K562 (cell line): ENCODE measurements around the gene CDCA5. TPM values are rescaled to one million over a fixed set of nuclear protein-coding genes. Genes with fewer than 3 reads are reported as not detected.

ENCODE experiments used
- CCNT2 ChIP-seq: IDR thresholded peaks from 2 replicates; pipeline ENCODE4 v1.6.1; 2011; ENCODE audit warnings: borderline replicate concordance, low read depth, mild to moderate bottlenecking, moderate library complexity, mixed read lengths, low read length; ENCODE audit not compliant: insufficient read length; ENCODE audit errors: extremely low read depth
- HEY1 ChIP-seq: fragments of 250-450 bp; sonication (Bioruptor Pico); IDR thresholded peaks from 2 replicates; pipeline ENCODE4 v1.5.0; 2020; ENCODE audit warnings: mild to moderate bottlenecking, moderate library complexity, borderline replicate concordance
- HIVEP1 ChIP-seq: fragments of 250-450 bp; sonication (Bioruptor Pico); IDR thresholded peaks from 2 replicates; pipeline ENCODE4 v1.4.0; 2020; ENCODE audit warnings: mild to moderate bottlenecking
- HSF4 ChIP-seq: fragments of 250-450 bp; sonication (Bioruptor Pico); IDR thresholded peaks from 2 replicates; pipeline ENCODE4 v2.1.2; 2022; ENCODE audit warnings: mild to moderate bottlenecking, moderate library complexity, borderline replicate concordance
- IRF2 ChIP-seq: sonication (generic); formaldehyde crosslinking; IDR thresholded peaks from 2 replicates; pipeline ENCODE4 v1.8.1; 2022; ENCODE audit warnings: mild to moderate bottlenecking, missing genetic modification reagents
- IRF9 ChIP-seq: fragments of 450-650 bp; IDR thresholded peaks from 2 replicates; pipeline ENCODE4 v1.6.1; 2016; ENCODE audit warnings: missing biosample characterization, missing genetic modification characterization
- NR2C1 ChIP-seq, 2 experiments: fragments of 450-650 bp; IDR thresholded peaks; 2 replicates each; pipeline ENCODE4 v1.6.1; 2017; ENCODE audit warnings: mild to moderate bottlenecking in 2 of 2, antibody characterized with exemption in 1 of 2, inconsistent platforms in 1 of 2, missing compliant biosample characterization in 1 of 2, missing genetic modification characterization in 1 of 2
- RBM34 ChIP-seq: fragments of 200-400 bp; formaldehyde crosslinking; IDR thresholded peaks from 2 replicates; pipeline ENCODE4 v1.6.1; 2018; ENCODE audit warnings: low read length, borderline replicate concordance; ENCODE audit not compliant: insufficient read depth
- RFX5 ChIP-seq: IDR thresholded peaks from 2 replicates; pipeline ENCODE4 v1.6.1; 2011; ENCODE audit warnings: low read depth, mild to moderate bottlenecking, improper control_type of control experiment, low read length
- TGIF2 ChIP-seq: sonication (generic); formaldehyde crosslinking; IDR thresholded peaks from 2 replicates; pipeline ENCODE4 v1.8.1; 2022; ENCODE audit warnings: mild to moderate bottlenecking, missing genetic modification reagents, moderate library complexity
- ZC3H8 ChIP-seq: fragments of 450-650 bp; IDR thresholded peaks from 2 replicates; pipeline ENCODE4 v1.6.1; 2017
- ZNF217 ChIP-seq: sonication (generic); formaldehyde crosslinking; IDR thresholded peaks from 2 replicates; pipeline ENCODE4 v1.8.0; 2022; ENCODE audit warnings: mild to moderate bottlenecking, missing genetic modification reagents
- ZNF282 ChIP-seq: sonication (generic); formaldehyde crosslinking; IDR thresholded peaks from 2 replicates; pipeline ENCODE4 v1.8.1; 2023; ENCODE audit warnings: missing genetic modification reagents
- ZNF444 ChIP-seq: fragments of 250-450 bp; sonication (Bioruptor Pico); IDR thresholded peaks from 2 replicates; pipeline ENCODE4 v1.4.0; 2020; ENCODE audit warnings: mild to moderate bottlenecking, moderate library complexity
- ZNF507 ChIP-seq: conservative IDR thresholded peaks from 2 replicates; pipeline ENCODE4 v1.6.1; 2017; ENCODE audit warnings: missing genetic modification characterization, missing compliant biosample characterization
- ZNF639 ChIP-seq, 2 experiments: fragments of 200-800 bp in 1 of 2; sonication (Bioruptor generic) in 1 of 2; sonication (generic) in 1 of 2; formaldehyde crosslinking in 1 of 2; IDR thresholded peaks in 1 of 2; conservative IDR thresholded peaks in 1 of 2; 2 replicates each; pipeline versions ENCODE4 v1.5.0 to v1.6.1; 2016 to 2020; ENCODE audit warnings: missing compliant biosample characterization in 1 of 2, missing genetic modification characterization in 1 of 2, missing genetic modification reagents in 1 of 2
- ZNF785 ChIP-seq: fragments of 250-450 bp; sonication (Bioruptor Pico); IDR thresholded peaks from 2 replicates; pipeline ENCODE4 v1.4.0; 2020; ENCODE audit warnings: mild to moderate bottlenecking
- polyA plus RNA-seq, 8 experiments: library from polyadenylated mRNA; depleted of rRNA in 4 of 8; stranded (reverse) in 5 of 8; unstranded in 3 of 8; fragments of >200 nt; fragmentation: Nextera tagmentation in 2 of 8; fragmentation: Illumina TruSeq in 1 of 8; extraction: Ambion mirVana in 2 of 8; extraction: Trizol in 1 of 8; gene quantifications; 2 replicates each; pipeline versions ENCODE4 v1.2.1 to v1.2.3, GENCODE V29; 2011 to 2014; ENCODE audit warnings: inconsistent platforms in 1 of 8, missing spikeins in 1 of 8
- total RNA-seq, 7 experiments: library from RNA; depleted of rRNA in 6 of 7; stranded (reverse); fragments of >200 nt in 6 of 7; fragmentation: Illumina TruSeq in 2 of 7; extraction: Trizol in 2 of 7; gene quantifications; 2 replicates each; pipeline versions ENCODE4 v1.2.1 to v1.2.3, GENCODE V29; 2011 to 2021; ENCODE audit warnings: low replicate concordance in 1 of 7
- TF ChIP-seq, protein P1 (sequence below), 2 experiments: fragments of 450-650 bp; conservative IDR thresholded peaks; 2 replicates each; pipeline ENCODE4 v1.6.1; 2017; ENCODE audit warnings: mild to moderate bottlenecking in 2 of 2, moderate library complexity in 2 of 2
- TF ChIP-seq, protein P2 (sequence below): fragments of 450-650 bp; formaldehyde crosslinking; IDR thresholded peaks from 2 replicates; pipeline ENCODE4 v1.4.0; 2020; ENCODE audit warnings: mild to moderate bottlenecking, moderate library complexity
- TF ChIP-seq, protein P3 (sequence below): fragments of 450-650 bp; IDR thresholded peaks from 2 replicates; pipeline ENCODE4 v1.6.1; 2014; ENCODE audit warnings: low read depth, mild to moderate bottlenecking, moderate library complexity, borderline replicate concordance

Gene CDCA5
- total and polyA plus RNA-seq, 9 of the 15 experiments (the other 6 are each of a cell fraction or from before 2014, with no cell fraction given): 18.9 to 94.3 (median 64.6) TPM

- TF ChIP-seq, protein P1, sequence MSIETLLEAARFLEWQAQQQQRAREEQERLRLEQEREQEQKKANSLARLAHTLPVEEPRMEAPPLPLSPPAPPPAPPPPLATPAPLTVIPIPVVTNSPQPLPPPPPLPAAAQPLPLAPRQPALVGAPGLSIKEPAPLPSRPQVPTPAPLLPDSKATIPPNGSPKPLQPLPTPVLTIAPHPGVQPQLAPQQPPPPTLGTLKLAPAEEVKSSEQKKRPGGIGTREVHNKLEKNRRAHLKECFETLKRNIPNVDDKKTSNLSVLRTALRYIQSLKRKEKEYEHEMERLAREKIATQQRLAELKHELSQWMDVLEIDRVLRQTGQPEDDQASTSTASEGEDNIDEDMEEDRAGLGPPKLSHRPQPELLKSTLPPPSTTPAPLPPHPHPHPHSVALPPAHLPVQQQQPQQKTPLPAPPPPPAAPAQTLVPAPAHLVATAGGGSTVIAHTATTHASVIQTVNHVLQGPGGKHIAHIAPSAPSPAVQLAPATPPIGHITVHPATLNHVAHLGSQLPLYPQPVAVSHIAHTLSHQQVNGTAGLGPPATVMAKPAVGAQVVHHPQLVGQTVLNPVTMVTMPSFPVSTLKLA (conservative IDR thresholded peaks at IDR 0.05): peak; percentile 94 to 97
- TF ChIP-seq IRF9 (tag) (no peak), IRF2 (CRISPR knock-in tag) (no peak), ZNF507 (no peak), ZNF785 (CRISPR knock-in tag) (no peak), ZNF639 (CRISPR knock-in tag; conservative IDR thresholded peaks at IDR 0.05 in 1 of 2, IDR thresholded peaks at IDR 0.05 in 1 of 2) (no peak), CCNT2 (peak; percentile 76), ZNF282 (CRISPR knock-in tag) (no peak), HEY1 (CRISPR knock-in tag) (no peak), NR2C1 (IDR thresholded peaks at IDR 0.05) (peak; percentile 78), NR2C1 (tag; IDR thresholded peaks at IDR 0.05) (peak; percentile 75), ZNF444 (CRISPR knock-in tag) (no peak), ZNF217 (CRISPR knock-in tag) (no peak), ZC3H8 (no peak), TGIF2 (CRISPR knock-in tag) (no peak), RBM34 (no peak), RFX5 (peak; percentile 50; the same call in 1 of the 2 replicates), HIVEP1 (CRISPR knock-in tag) (0 out of 2 replicates have a peak, but pooled peaks have one; percentile 24), HSF4 (no peak)
- TF ChIP-seq, protein P2, sequence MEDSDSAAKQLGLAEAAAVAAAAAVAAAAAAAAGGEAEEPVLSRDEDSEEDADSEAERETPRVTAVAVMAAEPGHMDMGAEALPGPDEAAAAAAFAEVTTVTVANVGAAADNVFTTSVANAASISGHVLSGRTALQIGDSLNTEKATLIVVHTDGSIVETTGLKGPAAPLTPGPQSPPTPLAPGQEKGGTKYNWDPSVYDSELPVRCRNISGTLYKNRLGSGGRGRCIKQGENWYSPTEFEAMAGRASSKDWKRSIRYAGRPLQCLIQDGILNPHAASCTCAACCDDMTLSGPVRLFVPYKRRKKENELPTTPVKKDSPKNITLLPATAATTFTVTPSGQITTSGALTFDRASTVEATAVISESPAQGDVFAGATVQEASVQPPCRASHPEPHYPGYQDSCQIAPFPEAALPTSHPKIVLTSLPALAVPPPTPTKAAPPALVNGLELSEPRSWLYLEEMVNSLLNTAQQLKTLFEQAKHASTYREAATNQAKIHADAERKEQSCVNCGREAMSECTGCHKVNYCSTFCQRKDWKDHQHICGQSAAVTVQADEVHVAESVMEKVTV: peak; percentile 42; the same call in 1 of the 2 replicates
- TF ChIP-seq, protein P3, sequence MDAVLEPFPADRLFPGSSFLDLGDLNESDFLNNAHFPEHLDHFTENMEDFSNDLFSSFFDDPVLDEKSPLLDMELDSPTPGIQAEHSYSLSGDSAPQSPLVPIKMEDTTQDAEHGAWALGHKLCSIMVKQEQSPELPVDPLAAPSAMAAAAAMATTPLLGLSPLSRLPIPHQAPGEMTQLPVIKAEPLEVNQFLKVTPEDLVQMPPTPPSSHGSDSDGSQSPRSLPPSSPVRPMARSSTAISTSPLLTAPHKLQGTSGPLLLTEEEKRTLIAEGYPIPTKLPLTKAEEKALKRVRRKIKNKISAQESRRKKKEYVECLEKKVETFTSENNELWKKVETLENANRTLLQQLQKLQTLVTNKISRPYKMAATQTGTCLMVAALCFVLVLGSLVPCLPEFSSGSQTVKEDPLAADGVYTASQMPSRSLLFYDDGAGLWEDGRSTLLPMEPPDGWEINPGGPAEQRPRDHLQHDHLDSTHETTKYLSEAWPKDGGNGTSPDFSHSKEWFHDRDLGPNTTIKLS: peak; percentile 100
Measured at GRCh38 chr11:65083834-65084597, at the start of gene CDCA5, which contains the start of gene ZFPL1 (continued).
